ENCODE measurements around the gene MORC4. TPM values are rescaled to one million over a fixed set of nuclear protein-coding genes. Genes with fewer than 3 reads are reported as not detected.
A peak's percentile ranks its signal among the peaks of the same experiment; 100 is the strongest.

Gene MORC4
- polyA plus RNA-seq, 2 of the 4 experiments (the other 2 are of a cell fraction) = 75.7 to 98.2 TPM

- TF ChIP-seq ZNF302 (CRISPR knock-in tag; IDR thresholded peaks at IDR 0.05) (no peak), MYC (IDR thresholded peaks at IDR 0.05; ENCODE audit: borderline replicate concordance, low read length) (no peak), HOXA7 (CRISPR knock-in tag; IDR thresholded peaks at IDR 0.05) (no peak), NFE2L2 (conservative IDR thresholded peaks at IDR 0.05; ENCODE audit: low read length) (no peak), E2F6 (IDR thresholded peaks at IDR 0.05; ENCODE audit: borderline replicate concordance, low read depth) (no peak), FOXS1 (CRISPR knock-in tag; IDR thresholded peaks at IDR 0.05) (no peak), HMGXB4 (CRISPR knock-in tag; IDR thresholded peaks at IDR 0.05; ENCODE audit: borderline replicate concordance) (no peak), FOSL2 (IDR thresholded peaks at IDR 0.05) (no peak), FOSL2 (CRISPR knock-in tag; IDR thresholded peaks at IDR 0.05) (no peak), EHF (CRISPR knock-in tag; IDR thresholded peaks at IDR 0.05) (no peak), REST (IDR thresholded peaks at IDR 0.05) (no peak), HOXB5 (CRISPR knock-in tag; IDR thresholded peaks at IDR 0.05) (no peak), RNF2 (IDR thresholded peaks at IDR 0.05; ENCODE audit: borderline replicate concordance, low read depth) (no peak), PBX3 (IDR thresholded peaks at IDR 0.05) (no peak), JUN (IDR thresholded peaks at IDR 0.05) (peak; percentile 77 to 82), TFCP2L1 (CRISPR knock-in tag; IDR thresholded peaks at IDR 0.05) (no peak), MAZ (IDR thresholded peaks at IDR 0.05; ENCODE audit: borderline replicate concordance, low read depth, low read length) (no peak), TP53 (CRISPR knock-in tag; IDR thresholded peaks at IDR 0.05) (no peak), HDAC2 (IDR thresholded peaks at IDR 0.05) (no peak), CHD2 (IDR thresholded peaks at IDR 0.05; ENCODE audit: low read length, partially characterized antibody) (no peak), RARB (CRISPR knock-in tag; IDR thresholded peaks at IDR 0.05) (no peak), POLR2A (IDR thresholded peaks at IDR 0.05; ENCODE audit: low read length) (no peak), HEYL (CRISPR knock-in tag; IDR thresholded peaks at IDR 0.05) (no peak), ELK1 (IDR thresholded peaks at IDR 0.05; ENCODE audit: low read depth, low read length) (no peak), GATA3 (IDR thresholded peaks at IDR 0.05; ENCODE audit: borderline replicate concordance) (peak; percentile 75), RFX5 (IDR thresholded peaks at IDR 0.05) (no peak), RAD21 (conservative IDR thresholded peaks at IDR 0.05 in 1 of 2, IDR thresholded peaks at IDR 0.05 in 1 of 2) (peak in 1 of 2 experiments; percentile 23; a peak in 2 of 5 replicates), HES2 (IDR thresholded peaks at IDR 0.05) (no peak), ESRRA (IDR thresholded peaks at IDR 0.05; ENCODE audit: borderline replicate concordance, low read length) (no peak), JUNB (IDR thresholded peaks at IDR 0.05) (peak; percentile 70), EP300 (IDR thresholded peaks at IDR 0.05) (peak; percentile 89 to 94; a peak in 4 of 5 replicates), PHF8 (IDR thresholded peaks at IDR 0.05; ENCODE audit: borderline replicate concordance, low read depth) (no peak), CBX2 (IDR thresholded peaks at IDR 0.05; ENCODE audit: borderline replicate concordance, low read depth) (no peak), CEBPB (IDR thresholded peaks at IDR 0.05) (peak in 1 of 2 experiments; percentile 21; a peak in 1 of 4 replicates), ATOH8 (CRISPR knock-in tag; IDR thresholded peaks at IDR 0.05; ENCODE audit: low read depth) (no peak), ZC3H11A (IDR thresholded peaks at IDR 0.05) (no peak), FOSB (CRISPR knock-in tag; IDR thresholded peaks at IDR 0.05) (no peak)
Observed at GRCh38 chrX:106927700-106928099, 72.3 kb downstream of the MORC4 start (continued).
